ENCODE results near the gene CIB1.
A peak's percentile ranks its signal among the peaks of the same experiment; 100 is the strongest.

Gene CIB1

DNA sequence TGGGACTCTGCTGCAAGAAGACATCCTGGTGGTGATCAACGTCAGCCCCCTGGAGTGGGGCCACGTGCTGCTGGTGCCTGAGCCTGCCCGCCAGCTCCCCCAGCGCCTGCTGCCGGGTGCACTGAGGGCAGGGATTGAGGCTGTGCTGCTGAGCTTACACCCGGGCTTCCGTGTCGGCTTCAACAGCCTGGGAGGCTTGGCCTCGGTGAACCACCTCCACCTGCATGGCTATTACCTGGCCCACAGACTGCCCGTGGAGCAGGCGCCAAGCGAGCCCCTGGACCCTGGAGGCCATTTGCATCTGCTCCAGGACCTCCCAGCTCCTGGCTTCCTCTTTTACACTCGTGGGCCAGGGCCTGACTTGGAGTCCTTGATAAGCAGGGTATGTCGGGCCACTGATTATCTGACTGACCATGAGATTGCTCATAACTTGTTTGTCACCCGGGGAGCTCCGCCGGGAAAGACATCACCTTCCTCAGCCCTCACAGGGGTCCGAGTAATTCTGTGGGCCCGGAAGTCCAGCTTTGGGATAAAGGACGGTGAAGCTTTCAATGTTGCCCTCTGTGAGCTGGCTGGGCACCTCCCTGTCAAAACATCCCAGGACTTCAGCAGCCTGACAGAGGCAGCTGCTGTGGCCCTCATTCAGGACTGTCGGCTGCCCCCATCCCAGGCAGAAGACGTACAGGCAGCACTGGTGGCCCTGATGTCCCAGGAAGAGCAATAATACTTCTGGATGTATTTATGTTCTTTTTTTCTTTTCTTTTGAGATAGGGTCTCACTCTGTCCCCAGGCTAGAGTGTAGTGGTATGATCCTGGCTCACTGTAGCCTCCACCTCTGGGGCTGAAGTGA, 7.8 kb upstream of the CIB1 start:
- H3K4me3 ChIP-seq (ENCODE audit: low read depth, low read length) = no peak overlapping the region

DNA sequence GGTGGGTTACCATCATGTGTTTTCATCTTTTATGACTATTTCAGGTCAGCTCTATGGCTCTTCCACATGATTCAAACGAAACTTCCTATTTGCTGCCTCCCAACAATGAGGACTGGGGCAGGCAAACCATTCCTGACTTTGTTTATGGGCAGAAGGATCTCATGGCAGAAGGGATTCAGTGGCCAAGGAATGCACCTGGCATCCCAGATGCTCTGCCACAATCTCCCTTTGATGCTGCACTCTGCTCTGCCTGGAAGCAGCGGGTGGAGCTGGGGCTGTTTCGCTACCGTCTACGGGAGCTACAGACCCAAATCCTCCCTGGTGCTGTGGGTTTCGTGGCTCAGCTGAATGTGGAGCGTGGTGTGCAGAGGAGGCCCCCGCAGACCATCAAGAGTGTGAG, 7.1 kb upstream of the CIB1 start:
- H3K4me3 ChIP-seq (ENCODE audit: low read depth, low read length) = no peak overlapping the region

DNA sequence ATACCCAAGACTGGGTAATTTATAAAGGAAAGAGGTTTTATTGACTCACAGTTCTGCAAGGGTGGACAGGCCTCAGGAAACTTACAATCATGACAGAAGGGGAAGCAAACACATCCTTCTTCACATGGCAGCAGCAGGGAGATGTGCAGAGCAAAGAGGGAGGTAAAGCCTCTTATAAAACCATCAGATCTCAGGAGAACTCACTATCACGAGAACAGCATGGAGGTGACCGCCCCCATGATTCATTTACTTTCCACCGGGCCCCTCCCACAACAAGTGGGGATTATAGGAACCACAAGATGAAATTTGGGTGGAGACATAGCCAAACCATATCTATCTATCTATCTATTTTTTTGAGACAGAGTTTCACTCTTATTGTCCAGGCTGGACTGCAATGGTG, 5.6 kb upstream of the CIB1 start:
- no peak overlapping the region for H3K4me3 ChIP-seq (ENCODE audit: low read depth, low read length)

DNA sequence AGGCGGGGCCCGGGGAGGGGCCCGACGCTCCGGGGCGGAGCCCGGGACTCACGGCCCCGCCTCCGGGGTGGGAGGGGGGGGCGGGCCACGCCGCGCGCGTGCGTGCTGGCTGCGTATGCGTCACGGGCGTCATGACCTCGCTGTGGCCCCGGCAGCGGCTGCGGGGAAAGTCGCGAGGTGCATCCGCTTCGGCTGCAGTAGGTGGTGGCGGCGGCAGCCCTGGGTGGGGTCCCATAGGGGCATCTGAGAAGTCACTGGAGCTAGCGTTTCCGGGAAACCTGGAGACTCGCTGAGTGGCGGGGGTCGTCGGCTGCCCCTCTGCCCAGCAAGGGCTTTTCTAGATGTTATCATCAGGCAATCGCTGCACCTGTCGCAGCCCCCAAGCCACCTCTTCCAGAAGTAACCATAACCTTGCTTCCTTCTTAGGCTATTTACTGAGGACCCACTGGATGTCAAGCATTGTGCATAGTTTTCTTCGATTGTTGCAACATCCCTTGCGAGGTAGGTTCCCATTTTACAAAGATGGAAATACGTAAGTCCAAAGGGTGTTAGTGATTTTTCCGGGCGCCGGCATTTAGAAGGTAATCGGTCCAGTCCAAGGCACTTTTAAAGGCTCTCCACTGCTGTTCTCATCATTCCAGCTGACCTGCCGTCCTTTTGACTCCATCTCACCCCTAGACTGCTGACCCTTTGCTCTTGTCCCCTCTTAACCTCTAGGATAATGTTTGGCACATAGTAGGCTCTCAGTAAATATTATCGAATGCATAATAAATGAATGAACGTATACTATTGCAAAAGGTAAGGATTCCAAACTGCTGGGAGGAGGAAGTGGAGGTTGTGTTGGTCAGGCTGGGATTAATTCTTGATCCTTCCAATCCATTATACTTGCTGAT, 601 bp upstream of the CIB1 start, which contains the start of gene GDPGP1:
Gene GDPGP1, plus strand, starts transcription at position 114 of the 893 bp plus-strand sequence. CDS start 6,700 bp downstream, outside the sequence.
- peak within 1 kb of the TSS; percentile 72 for H3K4me3 ChIP-seq (ENCODE audit: low read depth, low read length)

DNA sequence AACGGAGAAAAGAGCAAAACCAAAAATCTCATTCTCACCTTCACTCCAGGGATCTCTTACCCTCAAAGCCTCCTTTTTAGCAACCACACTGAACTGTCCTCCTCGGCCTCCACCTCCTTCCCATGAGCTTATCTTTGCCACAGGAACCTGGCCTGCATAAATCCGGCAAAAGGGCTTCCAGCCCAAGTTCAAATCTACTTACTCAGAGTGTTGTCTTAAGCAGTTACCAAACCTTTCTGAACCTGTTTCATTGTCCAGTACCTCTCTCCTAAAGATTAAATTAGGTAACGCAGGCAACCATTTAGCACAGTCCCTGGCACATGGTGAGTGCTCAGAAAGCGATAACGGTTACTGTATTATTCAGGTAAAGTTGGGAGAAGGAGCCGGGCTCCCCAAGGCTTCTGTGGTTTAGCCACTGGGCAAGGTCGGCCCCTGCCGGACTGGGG, 777 bp downstream of the CIB1 start:
- peak overlapping the region; percentile 69 for H3K4me3 ChIP-seq (ENCODE audit: low read depth, low read length)

DNA sequence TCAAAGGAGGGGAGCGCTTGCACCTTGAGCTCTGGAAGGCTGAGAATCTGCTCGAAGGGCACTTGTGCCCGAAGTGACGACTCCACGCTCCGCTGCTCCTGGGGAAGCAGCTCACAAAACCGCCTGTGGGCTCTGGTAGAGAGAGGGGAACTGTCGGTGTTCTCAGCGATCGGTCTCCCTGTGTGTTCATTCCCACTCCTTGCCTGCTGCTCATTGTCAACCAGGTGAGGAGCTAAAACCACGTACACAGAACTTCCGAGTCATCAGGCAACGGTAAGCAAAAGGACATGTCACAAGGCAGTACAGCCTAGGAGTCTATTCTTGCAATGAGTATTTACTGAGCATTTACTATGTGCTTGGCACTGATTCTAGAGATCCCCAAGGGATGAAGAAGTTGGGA, 1.5 kb downstream of the CIB1 start:
- H3K4me3 ChIP-seq (ENCODE audit: low read depth, low read length) = no peak overlapping the region

DNA sequence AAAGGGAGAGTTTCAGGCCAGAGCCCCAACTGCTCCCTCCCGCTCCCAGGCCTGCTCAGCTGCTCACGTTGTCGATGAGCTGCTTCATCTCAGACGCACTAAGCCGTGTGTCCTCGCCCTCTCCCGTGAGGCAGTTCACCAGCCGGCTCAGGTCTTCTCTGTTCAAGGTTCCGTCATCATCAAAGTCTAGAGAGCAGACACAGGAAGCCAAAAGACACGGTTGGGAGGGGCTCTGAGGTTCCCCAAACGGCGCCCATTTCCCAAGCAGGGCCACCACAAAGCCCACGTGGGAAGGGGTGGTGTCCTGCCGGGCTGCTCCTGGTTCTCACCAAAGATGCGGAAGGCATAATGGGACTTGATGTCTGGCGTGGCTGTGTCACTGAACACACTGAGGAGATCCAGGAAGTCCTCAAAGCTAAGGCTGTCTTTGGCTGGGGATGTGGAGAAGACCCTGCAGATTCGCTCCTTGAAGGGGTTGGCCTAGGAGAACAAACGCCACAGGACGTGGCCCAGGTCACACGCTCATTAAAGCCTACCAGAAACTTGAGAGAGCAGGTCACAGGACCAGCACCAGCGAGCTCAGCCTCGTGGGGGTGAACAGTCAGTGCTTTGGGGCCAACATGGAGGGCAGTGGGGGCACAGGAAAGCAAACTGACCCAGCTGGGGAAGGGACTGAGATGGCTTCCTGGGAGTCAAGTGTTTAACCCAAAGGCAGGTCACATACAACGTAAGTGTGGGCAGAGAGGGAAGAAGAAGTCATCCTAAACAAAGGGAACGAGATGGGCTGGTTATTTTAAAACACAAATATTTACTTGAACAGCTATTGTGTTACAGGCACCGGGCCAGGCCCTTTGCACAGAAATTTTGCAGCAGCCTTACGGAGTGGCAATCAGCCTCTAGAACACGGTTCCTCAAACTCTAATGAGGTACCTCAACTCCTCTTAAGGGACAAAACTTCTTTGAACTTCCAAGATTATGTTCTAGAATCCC, 2.4 kb downstream of the CIB1 start:
- no peak overlapping the region for H3K4me3 ChIP-seq (ENCODE audit: low read depth, low read length)

DNA sequence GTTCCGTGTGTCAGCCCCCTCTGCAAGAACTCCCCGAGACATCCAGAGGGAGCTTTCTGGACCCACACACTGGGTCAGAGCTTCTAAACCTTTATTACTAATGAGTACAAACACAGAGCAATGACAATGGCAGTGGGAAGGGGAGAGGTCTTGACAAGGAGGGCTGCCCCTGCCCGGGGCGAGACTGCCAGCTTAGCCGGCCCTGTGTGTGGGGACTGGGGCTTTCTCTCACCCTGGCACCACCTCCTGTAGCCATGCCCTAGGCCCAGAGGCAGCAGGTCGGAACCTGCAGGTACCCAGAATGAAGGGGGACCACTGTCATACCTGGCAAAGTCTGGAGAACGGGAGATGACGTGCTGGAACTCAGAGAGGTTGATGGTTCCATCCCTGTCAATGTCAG, 3.1 kb downstream of the CIB1 start:
- H3K4me3 ChIP-seq (ENCODE audit: low read depth, low read length) = no peak overlapping the region

DNA sequence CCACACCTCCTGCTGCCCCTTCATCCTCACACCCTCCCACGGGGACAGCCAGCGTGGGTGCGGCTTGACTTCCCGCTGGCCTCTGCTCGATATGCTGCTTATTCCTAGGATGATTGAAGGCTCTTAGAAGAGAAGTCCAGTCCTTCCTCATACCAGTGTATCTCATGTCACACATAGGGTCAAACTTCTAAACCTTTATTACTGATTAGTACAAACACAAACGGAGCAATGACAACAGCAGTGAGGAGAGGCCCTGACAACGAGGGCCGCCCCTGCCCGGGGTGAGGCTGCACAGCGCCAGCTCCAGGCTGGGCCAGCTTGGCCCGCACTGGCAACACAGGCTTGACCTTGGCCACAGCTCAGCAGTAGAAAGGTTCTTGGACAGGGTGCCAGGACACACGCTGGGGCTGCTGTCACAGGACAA, 3.7 kb downstream of the CIB1 start:
- no peak overlapping the region for H3K4me3 ChIP-seq (ENCODE audit: low read depth, low read length)

DNA sequence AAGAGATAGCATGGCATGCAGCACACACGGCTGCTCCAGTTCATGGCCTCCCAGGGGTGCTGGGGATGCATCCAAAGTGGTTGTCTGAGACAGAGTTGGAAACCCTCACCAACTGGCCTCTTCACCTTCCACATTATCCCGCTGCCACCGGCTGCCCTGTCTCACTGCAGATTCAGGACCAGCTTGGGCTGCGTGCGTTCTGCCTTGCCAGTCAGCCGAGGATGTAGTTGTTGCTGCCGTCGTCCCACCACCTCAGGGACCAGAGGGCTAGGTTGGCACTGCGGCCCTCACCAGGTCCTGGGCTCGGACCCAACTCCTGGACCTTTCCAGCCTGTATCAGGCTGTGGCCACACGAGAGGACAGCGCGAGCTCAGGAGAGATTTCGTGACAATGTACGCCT, 4.8 kb downstream of the CIB1 start:
- no peak overlapping the region for H3K4me3 ChIP-seq (ENCODE audit: low read depth, low read length)

DNA sequence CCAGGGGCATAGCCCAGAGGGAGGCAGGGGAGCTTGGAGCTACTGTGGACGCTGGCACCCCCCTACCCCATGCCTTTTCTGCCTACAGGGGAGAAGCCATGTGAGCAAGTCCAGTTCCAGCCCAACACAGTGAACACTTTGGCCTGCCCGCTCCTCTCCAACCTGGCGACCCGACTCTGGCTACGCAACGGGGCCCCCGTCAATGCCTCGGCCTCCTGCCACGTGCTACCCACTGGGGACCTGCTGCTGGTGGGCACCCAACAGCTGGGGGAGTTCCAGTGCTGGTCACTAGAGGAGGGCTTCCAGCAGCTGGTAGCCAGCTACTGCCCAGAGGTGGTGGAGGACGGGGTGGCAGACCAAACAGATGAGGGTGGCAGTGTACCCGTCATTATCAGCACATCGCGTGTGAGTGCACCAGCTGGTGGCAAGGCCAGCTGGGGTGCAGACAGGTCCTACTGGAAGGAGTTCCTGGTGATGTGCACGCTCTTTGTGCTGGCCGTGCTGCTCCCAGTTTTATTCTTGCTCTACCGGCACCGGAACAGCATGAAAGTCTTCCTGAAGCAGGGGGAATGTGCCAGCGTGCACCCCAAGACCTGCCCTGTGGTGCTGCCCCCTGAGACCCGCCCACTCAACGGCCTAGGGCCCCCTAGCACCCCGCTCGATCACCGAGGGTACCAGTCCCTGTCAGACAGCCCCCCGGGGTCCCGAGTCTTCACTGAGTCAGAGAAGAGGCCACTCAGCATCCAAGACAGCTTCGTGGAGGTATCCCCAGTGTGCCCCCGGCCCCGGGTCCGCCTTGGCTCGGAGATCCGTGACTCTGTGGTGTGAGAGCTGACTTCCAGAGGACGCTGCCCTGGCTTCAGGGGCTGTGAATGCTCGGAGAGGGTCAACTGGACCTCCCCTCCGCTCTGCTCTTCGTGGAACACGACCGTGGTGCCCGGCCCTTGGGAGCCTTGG, 5.6 kb downstream of the CIB1 start:
- no peak overlapping the region for H3K4me3 ChIP-seq (ENCODE audit: low read depth, low read length)

DNA sequence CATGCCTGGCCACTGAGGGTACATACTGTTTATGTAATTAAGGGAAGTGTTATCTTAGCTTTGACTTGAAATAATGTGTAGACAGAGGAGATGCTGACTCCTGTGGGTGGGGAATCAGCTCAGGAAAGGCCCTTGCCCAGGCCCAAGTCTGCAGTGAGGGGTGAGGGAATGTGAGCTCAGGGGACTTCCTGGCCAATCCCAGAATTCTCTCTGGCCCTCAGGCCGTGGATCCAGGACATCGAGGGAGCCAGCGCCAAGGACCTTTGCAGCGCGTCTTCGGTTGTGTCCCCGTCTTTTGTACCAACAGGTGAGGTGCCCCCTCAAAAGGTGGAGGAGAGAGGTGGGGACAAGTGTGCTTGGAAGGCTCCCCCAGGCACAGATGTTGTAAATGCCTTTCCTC, 6.4 kb downstream of the CIB1 start:
- H3K4me3 ChIP-seq (ENCODE audit: low read depth, low read length) = no peak overlapping the region

DNA sequence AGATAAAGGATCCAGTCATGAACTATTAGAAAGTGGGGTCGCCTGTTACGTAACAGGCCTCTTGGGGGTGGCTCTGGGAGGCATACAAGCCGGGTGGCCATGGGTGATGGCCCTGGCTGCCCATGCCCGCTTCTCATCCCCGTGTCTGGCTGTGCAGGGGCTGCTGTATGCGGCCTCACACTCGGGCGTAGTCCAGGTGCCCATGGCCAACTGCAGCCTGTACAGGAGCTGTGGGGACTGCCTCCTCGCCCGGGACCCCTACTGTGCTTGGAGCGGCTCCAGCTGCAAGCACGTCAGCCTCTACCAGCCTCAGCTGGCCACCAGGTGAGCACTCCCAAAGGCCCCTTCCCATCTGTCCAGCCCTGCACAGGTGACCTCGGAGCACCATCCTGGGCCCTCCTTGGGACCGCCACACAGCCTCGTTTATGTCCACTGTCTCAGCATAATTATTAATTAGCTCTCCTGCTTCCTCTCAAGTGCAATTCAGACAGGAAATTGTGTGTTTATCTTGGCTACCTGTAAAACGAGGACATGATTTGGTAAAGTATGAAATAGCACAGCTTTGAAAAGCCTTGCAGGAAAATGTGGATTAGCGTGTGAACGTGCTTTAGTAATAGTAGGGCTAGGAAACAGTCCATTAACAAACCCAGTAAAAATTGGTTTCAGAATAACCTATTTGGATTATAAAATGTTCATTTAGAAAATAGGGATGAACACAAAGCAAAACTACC, 8.1 kb downstream of the CIB1 start:
- no peak overlapping the region for H3K4me3 ChIP-seq (ENCODE audit: low read depth, low read length)

DNA sequence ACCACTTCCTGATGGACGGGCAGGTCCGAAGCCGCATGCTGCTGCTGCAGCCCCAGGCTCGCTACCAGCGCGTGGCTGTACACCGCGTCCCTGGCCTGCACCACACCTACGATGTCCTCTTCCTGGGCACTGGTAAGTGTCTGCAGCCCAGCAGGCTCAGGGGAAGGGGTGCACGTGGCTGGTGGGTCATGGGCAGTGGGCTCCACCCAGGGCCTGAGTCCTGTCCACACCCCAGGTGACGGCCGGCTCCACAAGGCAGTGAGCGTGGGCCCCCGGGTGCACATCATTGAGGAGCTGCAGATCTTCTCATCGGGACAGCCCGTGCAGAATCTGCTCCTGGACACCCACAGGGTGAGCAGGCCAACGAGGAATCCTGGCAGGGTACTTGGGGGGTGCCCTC, 8.7 kb downstream of the CIB1 start:
- H3K4me3 ChIP-seq (ENCODE audit: low read depth, low read length) = no peak overlapping the region

DNA sequence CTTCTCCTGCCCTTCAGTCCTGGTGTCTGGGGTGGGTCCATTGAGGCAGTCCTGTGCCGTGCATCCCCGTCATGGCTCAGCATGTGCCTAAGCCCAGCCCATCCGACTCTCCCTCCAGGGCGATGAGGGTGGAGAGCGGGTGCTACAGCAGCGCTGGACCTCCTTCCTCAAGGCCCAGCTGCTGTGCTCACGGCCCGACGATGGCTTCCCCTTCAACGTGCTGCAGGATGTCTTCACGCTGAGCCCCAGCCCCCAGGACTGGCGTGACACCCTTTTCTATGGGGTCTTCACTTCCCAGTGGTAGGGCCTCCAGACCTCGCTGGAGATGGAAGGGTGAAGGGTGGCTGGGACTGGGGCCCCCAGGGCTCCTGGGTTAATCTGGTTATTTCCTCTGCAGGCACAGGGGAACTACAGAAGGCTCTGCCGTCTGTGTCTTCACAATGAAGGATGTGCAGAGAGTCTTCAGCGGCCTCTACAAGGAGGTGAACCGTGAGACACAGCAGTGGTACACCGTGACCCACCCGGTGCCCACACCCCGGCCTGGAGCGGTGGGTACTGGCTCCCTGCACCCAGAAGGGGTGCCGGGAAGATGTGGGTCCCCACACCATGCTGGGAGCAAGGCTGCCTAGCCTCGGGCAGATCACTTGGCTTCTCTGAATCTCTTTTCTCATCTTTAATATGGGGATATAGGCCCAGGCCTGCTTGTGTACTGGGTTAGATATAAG, 10.1 kb downstream of the CIB1 start:
- H3K4me3 ChIP-seq (ENCODE audit: low read depth, low read length) = no peak overlapping the region

DNA sequence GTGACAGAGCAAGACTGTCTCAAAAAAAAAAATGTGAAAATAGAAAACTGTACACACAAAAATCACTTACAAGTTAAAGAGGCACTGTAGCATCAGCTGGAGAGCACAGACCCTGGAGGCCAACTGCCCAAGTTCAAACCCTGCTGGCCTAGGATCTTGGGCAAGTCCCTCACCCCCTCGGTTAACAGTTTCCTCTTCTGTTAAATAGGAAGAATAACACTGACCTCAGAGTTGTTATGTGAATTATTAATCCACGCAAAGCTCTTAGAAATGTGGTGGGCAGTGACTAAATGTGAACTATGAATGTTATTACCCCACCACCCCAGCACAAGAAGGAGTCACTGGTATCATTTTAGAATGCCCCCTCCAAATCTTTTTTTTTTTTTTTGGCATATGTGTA, 11.2 kb downstream of the CIB1 start:
- no peak overlapping the region for H3K4me3 ChIP-seq (ENCODE audit: low read depth, low read length)

DNA sequence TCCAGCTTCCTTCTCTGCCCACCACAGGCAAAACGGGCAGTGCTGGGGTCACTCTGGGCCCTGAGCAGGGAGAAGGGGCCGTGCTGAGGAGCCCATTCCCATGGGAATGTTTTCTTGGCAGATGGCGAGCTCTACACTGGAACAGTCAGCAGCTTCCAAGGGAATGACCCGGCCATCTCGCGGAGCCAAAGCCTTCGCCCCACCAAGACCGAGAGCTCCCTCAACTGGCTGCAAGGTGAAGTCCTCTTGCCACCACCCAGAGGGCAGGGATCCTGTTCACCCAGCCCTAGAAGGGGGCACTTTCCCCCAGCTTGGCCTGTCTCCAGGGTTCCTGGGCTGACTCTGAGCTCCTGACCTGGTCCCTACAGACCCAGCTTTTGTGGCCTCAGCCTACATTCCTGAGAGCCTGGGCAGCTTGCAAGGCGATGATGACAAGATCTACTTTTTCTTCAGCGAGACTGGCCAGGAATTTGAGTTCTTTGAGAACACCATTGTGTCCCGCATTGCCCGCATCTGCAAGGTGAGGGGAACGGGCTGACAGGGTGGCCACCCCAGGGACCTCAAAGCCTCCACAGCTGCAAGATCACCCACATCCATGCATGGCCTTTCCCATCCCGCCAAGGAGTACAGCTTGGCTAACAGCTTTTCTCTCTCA, 12.4 kb downstream of the CIB1 start:
- no peak overlapping the region for H3K4me3 ChIP-seq (ENCODE audit: low read depth, low read length)
